ENCODE data around the gene C2CD3.

Gene C2CD3

DNA sequence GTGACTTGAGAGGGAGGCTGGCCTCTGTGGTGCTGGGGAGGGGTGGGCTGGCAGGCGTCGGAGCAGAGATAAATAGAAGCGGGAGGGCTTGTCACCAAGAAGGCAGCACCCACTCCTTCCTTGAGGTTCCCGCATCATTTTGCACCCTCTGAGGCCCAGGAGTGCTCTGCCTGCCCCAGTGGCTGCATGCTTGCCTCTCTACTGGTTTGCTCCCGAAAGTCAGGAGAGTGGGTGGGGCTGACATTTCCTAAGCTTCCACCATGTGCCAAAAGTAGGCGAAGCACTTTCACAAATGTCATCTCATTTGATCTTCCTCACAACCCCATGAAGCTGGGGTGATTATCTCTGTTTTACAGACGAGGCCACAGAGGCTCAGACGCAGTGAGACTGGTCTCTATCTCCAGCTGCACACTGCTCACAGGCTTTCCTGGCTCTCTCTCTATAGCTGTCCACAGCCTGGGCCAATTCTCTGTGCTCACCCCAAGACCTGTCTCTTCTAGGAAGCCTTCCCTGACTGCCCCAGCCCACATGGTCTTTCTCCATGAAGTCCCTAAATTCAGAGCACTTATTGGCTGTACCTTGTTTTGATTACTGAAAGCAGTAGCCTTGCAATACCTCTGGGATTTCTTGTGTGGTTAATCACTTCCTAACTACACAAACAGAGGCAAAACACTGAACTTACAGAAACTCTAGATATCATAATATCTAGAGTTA is 159.3 kb downstream of the C2CD3 start:
- DNase-seq (ENCODE audit: low spot score) = no peak
- ChIA-PET POLR2A (ENCODE audit: low non-redundant PET) (no interaction called here), CTCF (interaction anchor here (0.7 kb wide), 1 partner anchor 241 kb away, joined by 4 read pairs; no protein-coding TSS in a partner anchor)
- TF ChIP-seq, protein P1, sequence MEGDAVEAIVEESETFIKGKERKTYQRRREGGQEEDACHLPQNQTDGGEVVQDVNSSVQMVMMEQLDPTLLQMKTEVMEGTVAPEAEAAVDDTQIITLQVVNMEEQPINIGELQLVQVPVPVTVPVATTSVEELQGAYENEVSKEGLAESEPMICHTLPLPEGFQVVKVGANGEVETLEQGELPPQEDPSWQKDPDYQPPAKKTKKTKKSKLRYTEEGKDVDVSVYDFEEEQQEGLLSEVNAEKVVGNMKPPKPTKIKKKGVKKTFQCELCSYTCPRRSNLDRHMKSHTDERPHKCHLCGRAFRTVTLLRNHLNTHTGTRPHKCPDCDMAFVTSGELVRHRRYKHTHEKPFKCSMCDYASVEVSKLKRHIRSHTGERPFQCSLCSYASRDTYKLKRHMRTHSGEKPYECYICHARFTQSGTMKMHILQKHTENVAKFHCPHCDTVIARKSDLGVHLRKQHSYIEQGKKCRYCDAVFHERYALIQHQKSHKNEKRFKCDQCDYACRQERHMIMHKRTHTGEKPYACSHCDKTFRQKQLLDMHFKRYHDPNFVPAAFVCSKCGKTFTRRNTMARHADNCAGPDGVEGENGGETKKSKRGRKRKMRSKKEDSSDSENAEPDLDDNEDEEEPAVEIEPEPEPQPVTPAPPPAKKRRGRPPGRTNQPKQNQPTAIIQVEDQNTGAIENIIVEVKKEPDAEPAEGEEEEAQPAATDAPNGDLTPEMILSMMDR (conservative IDR thresholded peaks at IDR 0.05; ENCODE audit: low read depth) = no peak
- no peak overlapping the region for H3K27ac ChIP-seq

DNA sequence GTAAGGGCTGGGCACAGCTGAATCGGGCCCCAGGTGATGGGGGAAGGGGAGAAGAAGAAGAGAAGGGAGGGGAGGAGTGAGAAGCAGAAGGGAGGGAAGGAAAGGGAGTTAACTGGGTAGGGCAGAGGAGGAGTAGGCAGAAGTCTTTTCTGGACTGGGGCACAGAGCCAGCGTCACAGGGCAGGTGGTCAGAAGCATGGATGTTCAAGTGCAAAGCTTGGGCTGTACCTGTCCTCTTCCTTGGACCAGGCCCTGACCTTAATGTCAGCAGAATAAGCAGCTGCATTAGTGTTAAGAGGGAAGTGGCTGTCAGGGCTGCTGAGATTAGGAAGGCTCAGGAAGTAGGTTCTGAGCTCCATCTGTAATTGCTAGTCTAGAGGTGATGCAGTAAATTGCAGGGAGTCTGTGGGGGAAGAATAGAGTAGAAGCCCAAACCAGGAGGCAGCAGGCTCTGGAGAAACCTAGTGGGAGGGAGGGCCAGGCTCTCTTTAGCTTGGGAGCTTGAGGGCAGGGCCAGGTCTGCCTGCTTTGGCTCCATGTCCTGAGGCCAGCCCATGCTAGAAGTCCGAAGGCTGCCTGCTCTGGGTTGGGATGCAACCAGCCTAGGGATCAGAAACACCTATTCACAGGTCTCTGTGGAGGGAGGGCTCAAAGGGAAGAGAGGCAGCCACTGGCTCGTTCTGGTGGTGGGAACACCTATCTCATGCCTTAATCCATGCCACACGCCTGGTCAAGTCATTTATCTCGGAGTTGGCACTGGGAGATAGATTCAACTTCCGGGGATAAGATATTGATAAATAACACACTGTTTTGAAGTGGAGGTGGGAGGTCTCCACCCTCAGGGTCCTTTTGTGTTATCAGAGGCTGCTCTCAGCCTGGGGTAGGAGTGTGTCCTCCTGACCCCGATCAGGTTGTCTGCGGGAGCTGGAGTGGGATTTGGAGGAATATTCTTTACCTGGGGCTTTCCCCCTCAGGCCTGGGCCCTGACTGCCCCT is 160.2 kb downstream of the C2CD3 start:
- TF ChIP-seq, protein P1 (conservative IDR thresholded peaks at IDR 0.05; ENCODE audit: low read depth) = no peak
- POLR2A ChIA-PET (ENCODE audit: low non-redundant PET) = no interaction called here
- no peak for DNase-seq (ENCODE audit: low spot score)
- CTCF ChIA-PET = interaction anchor here (0.6 to 0.7 kb wide), 2 partner anchors 11 to 242 kb away, joined by 3 to 4 read pairs; no protein-coding TSS in a partner anchor
- H3K27ac ChIP-seq = no peak overlapping the region

DNA sequence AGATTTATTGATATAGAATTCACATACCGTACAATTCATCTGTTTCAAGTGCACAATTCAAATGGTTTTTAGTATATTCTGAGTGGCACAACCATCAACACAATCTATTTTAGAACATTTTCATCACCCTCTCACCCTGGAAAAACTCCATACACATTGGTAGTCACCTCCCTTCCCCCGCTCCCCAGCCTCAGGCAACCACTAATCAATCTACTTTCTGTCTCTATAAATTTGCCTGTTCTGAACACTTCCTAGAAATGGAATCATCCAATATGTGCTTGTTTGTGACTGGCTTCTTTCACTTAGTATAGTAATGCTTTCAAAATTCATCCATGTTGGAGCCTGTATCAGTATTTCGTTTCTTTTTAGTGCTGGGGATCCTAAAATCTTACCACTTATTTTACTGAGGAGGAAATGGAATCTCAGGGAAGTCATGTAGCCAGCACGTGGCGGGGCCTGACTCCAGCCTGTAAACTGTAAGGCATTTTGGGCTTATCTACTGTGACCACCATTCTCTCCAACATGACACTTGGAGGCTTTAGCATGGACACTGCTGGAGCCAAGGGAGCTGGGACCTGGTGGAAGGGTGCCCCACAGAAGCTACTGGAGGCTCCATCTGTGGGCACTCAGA is 161.0 kb downstream of the C2CD3 start:
- ChIA-PET CTCF (no interaction called here), POLR2A (ENCODE audit: low non-redundant PET) (no interaction called here)
- no peak for DNase-seq (ENCODE audit: low spot score)
- no peak overlapping the region for H3K27ac ChIP-seq
- TF ChIP-seq, protein P1 (conservative IDR thresholded peaks at IDR 0.05; ENCODE audit: low read depth) = no peak

DNA sequence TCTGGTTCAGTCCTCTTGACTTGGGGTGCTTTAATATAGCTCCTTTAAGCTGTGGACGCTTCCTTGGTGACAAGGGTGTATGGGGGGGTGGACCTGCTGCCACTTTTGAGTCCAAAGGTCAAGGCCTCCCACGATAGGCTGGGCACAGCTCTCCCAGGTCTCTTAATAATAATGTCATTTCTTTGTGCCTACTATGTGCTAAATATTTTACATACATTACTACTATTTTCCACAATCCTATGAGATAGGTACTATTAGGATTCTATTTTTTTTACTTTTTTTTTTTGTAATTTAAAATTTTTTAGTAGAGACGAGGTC is 161.6 kb downstream of the C2CD3 start:
- CTCF ChIA-PET = no interaction called here
- H3K27ac ChIP-seq = no peak overlapping the region
- POLR2A ChIA-PET (ENCODE audit: low non-redundant PET) = no interaction called here
- TF ChIP-seq, protein P1 (conservative IDR thresholded peaks at IDR 0.05; ENCODE audit: low read depth) = no peak
- DNase-seq (ENCODE audit: low spot score) = no peak

DNA sequence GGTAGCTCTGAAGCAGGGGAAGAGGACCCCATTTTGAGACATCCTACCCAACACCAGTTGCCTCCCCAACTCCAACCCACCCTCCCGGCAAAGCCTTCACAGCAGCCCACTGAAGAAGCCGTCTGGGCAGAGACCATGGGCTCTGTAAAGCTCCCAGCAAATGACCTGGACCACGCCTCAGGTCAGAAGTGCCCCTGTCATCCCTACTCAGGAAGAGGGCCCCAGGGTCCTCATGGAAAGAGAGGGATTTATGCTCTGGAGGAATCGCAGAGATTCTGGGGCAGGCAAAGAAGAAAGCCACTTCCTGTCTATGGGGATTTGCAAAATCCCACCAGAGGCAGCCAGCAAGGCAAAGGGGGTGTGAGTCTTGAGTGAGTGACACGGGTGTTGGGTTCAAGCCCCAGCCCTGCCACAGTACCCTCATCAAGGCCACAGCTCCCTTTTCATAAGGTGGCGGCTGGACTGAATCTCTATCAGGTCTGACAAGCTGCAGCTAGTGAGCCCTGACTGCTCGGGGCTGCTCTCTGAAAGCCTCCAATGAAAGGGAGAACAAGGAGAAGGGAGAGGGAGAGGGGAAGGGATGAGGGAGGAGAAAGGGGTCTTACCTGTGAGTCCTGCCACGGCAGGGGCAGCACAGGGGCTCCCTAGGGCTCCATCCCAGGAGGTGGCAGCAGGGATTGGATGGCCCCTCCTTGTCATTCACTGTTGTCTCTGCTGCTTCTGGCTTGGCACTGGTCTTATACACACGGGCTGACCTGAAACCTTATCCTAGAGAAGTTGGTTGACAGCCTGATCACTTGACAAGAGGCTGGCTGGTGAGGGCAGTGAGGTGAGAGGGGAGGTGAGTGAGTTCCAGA is 162.2 kb downstream of the C2CD3 start, which contains the start of gene UCP3:
Gene UCP3 (minus strand): TSS at position 713 of the 857 bp plus-strand sequence. CDS start 2,043 bp downstream, outside the sequence.
- ChIA-PET POLR2A (ENCODE audit: low non-redundant PET) (no interaction called here), CTCF (no interaction called here)
- H3K27ac ChIP-seq = no peak within 1 kb of the TSS
- no peak for DNase-seq (ENCODE audit: low spot score)
- TF ChIP-seq, protein P1 (conservative IDR thresholded peaks at IDR 0.05; ENCODE audit: low read depth) = no peak
